ENCODE measurements around the gene TMEM123.

TMEM123 gene

GRCh38 chr11:102449651-102450570 lies 2.7 kb downstream of the TMEM123 start (continued):
- TF ChIP-seq CREB5 (CRISPR knock-in tag; IDR thresholded peaks at IDR 0.05; ENCODE audit: low read depth), result no peak
- no peak for TF ChIP-seq RARB (CRISPR knock-in tag; IDR thresholded peaks at IDR 0.05)
- TF ChIP-seq CSDC2 (CRISPR knock-in tag; IDR thresholded peaks at IDR 0.05), result no peak
- TF ChIP-seq ESRRG (CRISPR knock-in tag; IDR thresholded peaks at IDR 0.05), result no peak
- TF ChIP-seq ZC3H10 (CRISPR knock-in tag; IDR thresholded peaks at IDR 0.05), result no peak
- no peak for TF ChIP-seq ISL1 (CRISPR knock-in tag; IDR thresholded peaks at IDR 0.05)
- no peak for TF ChIP-seq OSR1 (CRISPR knock-in tag; IDR thresholded peaks at IDR 0.05)

- no peak for TF ChIP-seq BACH2 (CRISPR knock-in tag; IDR thresholded peaks at IDR 0.05; ENCODE audit: borderline replicate concordance)
- no peak for TF ChIP-seq POU6F1 (CRISPR knock-in tag; IDR thresholded peaks at IDR 0.05; ENCODE audit: borderline replicate concordance, low read depth)
- TF ChIP-seq ZFP3 (CRISPR knock-in tag; IDR thresholded peaks at IDR 0.05), result no peak
- TF ChIP-seq CSDC2 (CRISPR knock-in tag; IDR thresholded peaks at IDR 0.05), result no peak
- no peak for TF ChIP-seq ESRRG (CRISPR knock-in tag; IDR thresholded peaks at IDR 0.05)
- TF ChIP-seq ZFP30 (CRISPR knock-in tag; IDR thresholded peaks at IDR 0.05), result no peak
- ATAC-seq, result no peak
These were observed 3.7 kb downstream of the TMEM123 start for GRCh38 chr11:102448869-102449224.

- ATAC-seq, result no peak
- no peak for TF ChIP-seq TSHZ2 (CRISPR knock-in tag; IDR thresholded peaks at IDR 0.05)
- TF ChIP-seq ISL1 (CRISPR knock-in tag; IDR thresholded peaks at IDR 0.05), result no peak
- no peak for TF ChIP-seq ARNTL (CRISPR knock-in tag; IDR thresholded peaks at IDR 0.05; ENCODE audit: borderline replicate concordance, low read depth)
- no peak for TF ChIP-seq CSDC2 (CRISPR knock-in tag; IDR thresholded peaks at IDR 0.05)
These were observed 4.4 kb downstream of the TMEM123 start for GRCh38 chr11:102447941-102448868.

GRCh38 chr11:102447193-102447592 lies 5.4 kb downstream of the TMEM123 start:
- ATAC-seq, result no peak
- TF ChIP-seq ZFP30 (CRISPR knock-in tag; IDR thresholded peaks at IDR 0.05) (no peak), POU6F1 (CRISPR knock-in tag; IDR thresholded peaks at IDR 0.05; ENCODE audit: borderline replicate concordance, low read depth) (no peak), RARB (CRISPR knock-in tag; IDR thresholded peaks at IDR 0.05) (no peak), CSRNP3 (CRISPR knock-in tag; IDR thresholded peaks at IDR 0.05) (no peak), PPARA (CRISPR knock-in tag; IDR thresholded peaks at IDR 0.05; ENCODE audit: borderline replicate concordance) (no peak), SNAI2 (CRISPR knock-in tag; IDR thresholded peaks at IDR 0.05) (no peak), CREB5 (CRISPR knock-in tag; IDR thresholded peaks at IDR 0.05; ENCODE audit: low read depth) (no peak), PATZ1 (CRISPR knock-in tag; IDR thresholded peaks at IDR 0.05; ENCODE audit: borderline replicate concordance) (no peak), TCF4 (CRISPR knock-in tag; IDR thresholded peaks at IDR 0.05; ENCODE audit: borderline replicate concordance) (no peak), ISL1 (CRISPR knock-in tag; IDR thresholded peaks at IDR 0.05) (no peak), CSDC2 (CRISPR knock-in tag; IDR thresholded peaks at IDR 0.05) (no peak), ZNF565 (CRISPR knock-in tag; conservative IDR thresholded peaks at IDR 0.05; ENCODE audit: low read depth) (no peak), ZNF8 (CRISPR knock-in tag; IDR thresholded peaks at IDR 0.05) (no peak), ESRRG (CRISPR knock-in tag; IDR thresholded peaks at IDR 0.05) (no peak), ZNF70 (CRISPR knock-in tag; IDR thresholded peaks at IDR 0.05) (no peak)
